ENCODE data around the gene FAM186B.

The FAM186B gene

DNA sequence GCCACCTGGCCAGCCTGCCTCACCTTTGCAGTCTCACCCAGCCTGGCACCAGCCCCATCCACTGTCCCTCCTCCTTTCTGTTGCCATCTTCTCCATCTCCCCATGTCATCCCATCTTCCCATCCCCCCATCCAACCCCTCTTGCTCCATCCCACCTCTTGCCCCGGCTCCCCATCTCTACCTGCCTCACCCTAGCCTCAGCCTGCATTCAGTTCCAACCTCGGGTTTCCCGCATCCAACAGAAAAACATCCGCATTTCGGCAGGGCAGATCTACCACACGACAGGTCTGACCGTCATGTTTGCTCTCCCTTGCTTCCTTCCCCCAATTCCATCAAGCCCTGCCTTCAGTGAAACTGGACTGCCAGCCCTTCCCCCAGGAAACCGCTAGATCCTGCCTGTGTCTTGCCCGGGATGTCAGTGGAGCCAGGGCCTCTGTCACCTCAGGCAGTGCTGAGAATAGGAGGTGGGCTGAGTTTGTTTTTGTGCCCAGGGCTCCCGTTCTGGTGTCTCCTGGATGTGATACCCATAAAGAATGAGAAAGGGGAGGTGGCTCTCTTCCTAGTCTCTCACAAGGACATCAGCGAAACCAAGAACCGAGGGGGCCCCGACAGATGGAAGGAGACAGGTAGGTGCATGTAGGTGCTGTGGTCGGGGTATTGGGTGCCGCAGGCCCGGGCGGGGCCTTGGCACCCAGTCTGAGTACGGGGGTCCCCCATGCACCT, 64.1 kb downstream of the FAM186B start:
- H3K4me2 ChIP-seq (ENCODE audit: insufficient read depth, low read length), result no peak overlapping the region
- TF ChIP-seq, protein P1, sequence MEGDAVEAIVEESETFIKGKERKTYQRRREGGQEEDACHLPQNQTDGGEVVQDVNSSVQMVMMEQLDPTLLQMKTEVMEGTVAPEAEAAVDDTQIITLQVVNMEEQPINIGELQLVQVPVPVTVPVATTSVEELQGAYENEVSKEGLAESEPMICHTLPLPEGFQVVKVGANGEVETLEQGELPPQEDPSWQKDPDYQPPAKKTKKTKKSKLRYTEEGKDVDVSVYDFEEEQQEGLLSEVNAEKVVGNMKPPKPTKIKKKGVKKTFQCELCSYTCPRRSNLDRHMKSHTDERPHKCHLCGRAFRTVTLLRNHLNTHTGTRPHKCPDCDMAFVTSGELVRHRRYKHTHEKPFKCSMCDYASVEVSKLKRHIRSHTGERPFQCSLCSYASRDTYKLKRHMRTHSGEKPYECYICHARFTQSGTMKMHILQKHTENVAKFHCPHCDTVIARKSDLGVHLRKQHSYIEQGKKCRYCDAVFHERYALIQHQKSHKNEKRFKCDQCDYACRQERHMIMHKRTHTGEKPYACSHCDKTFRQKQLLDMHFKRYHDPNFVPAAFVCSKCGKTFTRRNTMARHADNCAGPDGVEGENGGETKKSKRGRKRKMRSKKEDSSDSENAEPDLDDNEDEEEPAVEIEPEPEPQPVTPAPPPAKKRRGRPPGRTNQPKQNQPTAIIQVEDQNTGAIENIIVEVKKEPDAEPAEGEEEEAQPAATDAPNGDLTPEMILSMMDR (IDR thresholded peaks at IDR 0.05; ENCODE audit: borderline replicate concordance, extremely low read depth, low read length, poor library complexity, severe bottlenecking), result no peak
- TF ChIP-seq EZH2 (IDR thresholded peaks at IDR 0.05; ENCODE audit: borderline replicate concordance, low read depth, low read length, severe bottlenecking), result no peak
- no peak overlapping the region for H2AFZ ChIP-seq (ENCODE audit: low read depth, low read length)
- H3K36me3 ChIP-seq (ENCODE audit: insufficient read depth, low read length), result no peaks in the 10 kb centered on the region
- no peak for ATAC-seq (ENCODE audit: insufficient read depth, low read depth)
- H3K9ac ChIP-seq (ENCODE audit: low read depth, low read length), result no peak overlapping the region
- peaks cover 25% of the 10 kb centered on the region for H3K27me3 ChIP-seq (ENCODE audit: insufficient read depth, low read length, poor library complexity)
- peaks cover 17% of the 10 kb centered on the region for H3K4me1 ChIP-seq (ENCODE audit: insufficient read depth, low read length)
- H3K4me3 ChIP-seq (ENCODE audit: low read depth in 1 of 2, low read length in 2 of 2), result no peak overlapping the region
- DNase-seq, result no peak
- H4K20me1 ChIP-seq (ENCODE audit: insufficient read depth, low read length), result peaks cover 15% of the 10 kb centered on the region
- H3K27ac ChIP-seq (ENCODE audit: low read length), result no peak overlapping the region
- no peaks in the 10 kb centered on the region for H3K79me2 ChIP-seq (ENCODE audit: insufficient read depth, low read length)
- no peaks in the 10 kb centered on the region for H3K9me3 ChIP-seq (ENCODE audit: insufficient read depth, low read length, severe bottlenecking)

DNA sequence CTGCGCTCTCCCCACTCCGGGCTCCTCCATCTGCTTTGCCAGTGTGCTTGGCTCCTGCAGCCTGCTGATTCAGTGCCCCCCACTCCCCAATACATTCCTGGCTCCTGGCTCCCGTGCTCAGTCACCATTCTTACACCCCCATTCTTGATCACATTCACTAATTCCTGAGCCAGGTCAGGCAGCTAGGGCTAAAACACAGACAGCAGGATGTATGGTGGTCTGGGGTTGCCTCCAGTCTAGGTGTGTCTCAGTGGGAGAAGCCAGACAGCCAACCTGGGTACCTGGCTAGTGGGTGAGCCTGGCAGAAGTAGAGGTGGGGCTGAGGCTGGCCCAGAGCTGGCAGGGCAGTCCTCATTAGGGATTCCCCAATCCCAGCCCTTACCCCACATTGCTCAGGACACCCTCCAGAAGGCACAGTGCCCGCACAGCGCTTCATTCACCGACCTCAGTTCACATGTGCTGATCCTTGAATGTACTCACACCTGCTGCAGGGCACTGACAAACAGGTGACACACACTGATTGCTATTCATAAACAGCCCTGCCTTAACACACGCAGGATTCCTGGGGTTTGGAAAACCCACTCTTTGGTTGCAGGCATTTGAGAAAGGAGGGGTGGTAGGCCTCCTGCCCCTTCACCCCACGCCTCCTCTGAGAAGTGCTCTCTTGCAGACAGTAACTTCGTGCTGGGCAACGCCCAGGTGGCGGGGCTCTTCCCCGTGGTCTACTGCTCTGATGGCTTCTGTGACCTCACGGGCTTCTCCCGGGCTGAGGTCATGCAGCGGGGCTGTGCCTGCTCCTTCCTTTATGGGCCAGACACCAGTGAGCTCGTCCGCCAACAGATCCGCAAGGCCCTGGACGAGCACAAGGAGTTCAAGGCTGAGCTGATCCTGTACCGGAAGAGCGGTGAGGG, 65.0 kb downstream of the FAM186B start:
- Histone ChIP-seq H3K79me2 (ENCODE audit: insufficient read depth, low read length) (no peaks in the 10 kb centered on the region), H4K20me1 (ENCODE audit: insufficient read depth, low read length) (peaks cover 15% of the 10 kb centered on the region), H3K9ac (ENCODE audit: low read depth, low read length) (no peak overlapping the region), H2AFZ (ENCODE audit: low read depth, low read length) (no peak overlapping the region), H3K27me3 (ENCODE audit: insufficient read depth, low read length, poor library complexity) (peaks cover 29% of the 10 kb centered on the region), H3K4me1 (ENCODE audit: insufficient read depth, low read length) (peaks cover 17% of the 10 kb centered on the region), H3K4me2 (ENCODE audit: insufficient read depth, low read length) (no peak overlapping the region), H3K9me3 (ENCODE audit: insufficient read depth, low read length, severe bottlenecking) (no peaks in the 10 kb centered on the region), H3K27ac (ENCODE audit: low read length) (no peak overlapping the region), H3K36me3 (ENCODE audit: insufficient read depth, low read length) (no peaks in the 10 kb centered on the region), H3K4me3 (ENCODE audit: low read depth in 1 of 2, low read length in 2 of 2) (no peak overlapping the region)
- TF ChIP-seq, protein P1 (IDR thresholded peaks at IDR 0.05; ENCODE audit: borderline replicate concordance, extremely low read depth, low read length, poor library complexity, severe bottlenecking), result no peak
- no peak for ATAC-seq (ENCODE audit: insufficient read depth, low read depth)
- DNase-seq, result no peak

DNA sequence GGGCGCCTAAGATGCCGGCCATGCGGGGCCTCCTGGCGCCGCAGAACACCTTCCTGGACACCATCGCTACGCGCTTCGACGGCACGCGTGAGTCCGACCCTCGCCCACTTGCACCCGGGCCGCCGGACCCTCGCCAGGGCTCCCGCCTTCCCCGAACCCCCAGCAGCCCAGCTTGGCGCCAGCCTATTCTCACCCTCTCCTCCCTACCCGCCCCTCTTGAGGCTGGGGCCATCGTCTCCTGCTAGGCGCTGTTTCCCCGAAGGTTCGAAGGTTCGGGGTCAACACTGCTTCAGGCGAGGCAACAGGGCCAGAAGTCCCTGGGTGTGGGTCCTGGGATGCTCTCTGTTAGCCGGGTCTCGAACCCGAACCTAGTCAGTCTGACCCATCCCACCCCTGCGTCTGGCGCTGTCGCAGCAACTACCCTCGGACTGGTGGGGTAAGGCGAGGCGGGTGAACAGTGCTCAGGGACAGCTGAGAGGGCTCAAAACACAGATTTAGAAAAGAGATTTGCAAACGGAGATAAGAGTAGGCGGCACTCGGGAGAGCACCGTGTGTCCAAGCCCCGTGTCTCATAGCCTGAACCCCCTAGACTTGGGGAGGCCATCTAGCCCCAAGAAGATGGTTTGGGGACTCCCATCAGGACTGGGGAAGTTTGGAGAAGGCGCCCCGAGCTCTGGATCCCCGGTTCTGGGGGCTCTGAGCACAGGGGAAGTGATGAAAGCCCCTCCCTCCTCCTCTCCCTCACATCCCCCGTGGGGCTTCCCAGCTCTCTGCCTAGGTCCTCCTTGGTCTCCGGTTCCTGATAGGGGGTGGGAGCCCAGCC, 65.8 kb downstream of the FAM186B start:
- peaks cover 29% of the 10 kb centered on the region for H3K27me3 ChIP-seq (ENCODE audit: insufficient read depth, low read length, poor library complexity)
- no peaks in the 10 kb centered on the region for H3K79me2 ChIP-seq (ENCODE audit: insufficient read depth, low read length)
- ATAC-seq (ENCODE audit: insufficient read depth, low read depth) (no peak), DNase-seq (no peak)
- H3K4me3 ChIP-seq (ENCODE audit: low read depth in 1 of 2, low read length in 2 of 2), result peak overlapping the region in 1 of 2 experiments; percentile 53; a peak in 1 of 4 replicates
- no peaks in the 10 kb centered on the region for H3K36me3 ChIP-seq (ENCODE audit: insufficient read depth, low read length)
- H3K27ac ChIP-seq (ENCODE audit: low read length), result no peak overlapping the region
- H4K20me1 ChIP-seq (ENCODE audit: insufficient read depth, low read length), result peaks cover 15% of the 10 kb centered on the region
- peak overlapping the region; percentile 73 for H3K4me2 ChIP-seq (ENCODE audit: insufficient read depth, low read length)
- peak overlapping the region; percentile 35; the same call in 1 of the 2 replicates for H3K9ac ChIP-seq (ENCODE audit: low read depth, low read length)
- H3K9me3 ChIP-seq (ENCODE audit: insufficient read depth, low read length, severe bottlenecking), result no peaks in the 10 kb centered on the region
- TF ChIP-seq, protein P1 (IDR thresholded peaks at IDR 0.05; ENCODE audit: borderline replicate concordance, extremely low read depth, low read length, poor library complexity, severe bottlenecking), result no peak
- peak; percentile 16 for TF ChIP-seq EZH2 (IDR thresholded peaks at IDR 0.05; ENCODE audit: borderline replicate concordance, low read depth, low read length, severe bottlenecking)
- H2AFZ ChIP-seq (ENCODE audit: low read depth, low read length), result no peak overlapping the region
- H3K4me1 ChIP-seq (ENCODE audit: insufficient read depth, low read length), result peaks cover 17% of the 10 kb centered on the region
